Fibroblast of peridontal ligament (primary cell): ENCODE measurements around the gene BLTP2.

Experiments used
- DNase-seq: peaks from one replicate; pipeline ENCODE4 v3.0.0-alpha.2; 2010; ENCODE audit errors: extremely low read depth

The BLTP2 gene

DNA sequence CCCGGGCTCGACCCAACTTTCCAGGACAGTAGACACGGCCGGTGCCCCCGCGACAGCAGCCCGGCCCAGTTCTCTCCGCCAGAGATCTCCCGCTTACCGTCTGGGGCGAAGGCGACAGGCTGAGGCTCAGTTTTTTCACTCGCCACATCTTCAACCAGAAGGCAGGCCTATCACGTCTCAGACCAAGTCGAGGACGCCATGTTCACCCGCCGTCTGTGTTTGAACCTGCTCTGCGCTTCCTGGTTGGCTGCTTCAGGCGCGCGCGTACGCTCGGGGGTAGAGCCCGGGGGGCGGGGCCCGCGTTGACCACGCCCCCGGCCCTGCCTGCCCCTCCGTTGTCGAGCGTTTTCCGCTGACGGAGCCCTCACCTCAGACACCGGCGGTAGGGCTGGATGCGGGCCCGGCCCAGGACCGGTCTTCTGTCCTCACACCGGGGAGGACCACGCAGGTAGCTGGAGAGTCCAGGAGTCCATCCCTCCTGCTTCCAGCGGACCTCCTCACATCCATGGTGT, 46.1 kb downstream of the BLTP2 start, which contains the start of gene SPAG5:
Gene SPAG5 (minus strand): TSS at position 227 of the 512 bp plus-strand sequence. CDS start 79 bp downstream, at position 148.
- peak; percentile 84 for DNase-seq

DNA sequence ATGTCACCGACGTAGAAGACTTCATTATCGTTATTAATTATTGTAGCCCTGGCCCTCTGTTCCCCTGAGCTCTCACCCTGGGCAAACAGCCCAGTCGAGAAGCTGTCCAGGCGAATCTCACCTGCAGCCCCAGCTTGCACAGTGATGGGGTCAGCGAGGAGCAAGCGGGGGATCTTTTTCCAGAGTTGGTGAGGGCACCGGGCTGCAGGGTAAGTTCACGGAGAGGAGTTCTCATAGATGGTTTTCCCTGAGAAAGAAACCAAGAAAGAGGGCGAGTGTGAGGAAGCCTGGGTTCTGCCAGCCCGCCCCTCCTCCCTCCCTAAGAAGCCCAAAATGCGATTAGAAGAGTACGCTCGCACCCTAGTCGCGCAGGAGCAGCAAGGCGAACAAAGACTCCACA, 46.6 kb downstream of the BLTP2 start:
- no peak for DNase-seq

DNA sequence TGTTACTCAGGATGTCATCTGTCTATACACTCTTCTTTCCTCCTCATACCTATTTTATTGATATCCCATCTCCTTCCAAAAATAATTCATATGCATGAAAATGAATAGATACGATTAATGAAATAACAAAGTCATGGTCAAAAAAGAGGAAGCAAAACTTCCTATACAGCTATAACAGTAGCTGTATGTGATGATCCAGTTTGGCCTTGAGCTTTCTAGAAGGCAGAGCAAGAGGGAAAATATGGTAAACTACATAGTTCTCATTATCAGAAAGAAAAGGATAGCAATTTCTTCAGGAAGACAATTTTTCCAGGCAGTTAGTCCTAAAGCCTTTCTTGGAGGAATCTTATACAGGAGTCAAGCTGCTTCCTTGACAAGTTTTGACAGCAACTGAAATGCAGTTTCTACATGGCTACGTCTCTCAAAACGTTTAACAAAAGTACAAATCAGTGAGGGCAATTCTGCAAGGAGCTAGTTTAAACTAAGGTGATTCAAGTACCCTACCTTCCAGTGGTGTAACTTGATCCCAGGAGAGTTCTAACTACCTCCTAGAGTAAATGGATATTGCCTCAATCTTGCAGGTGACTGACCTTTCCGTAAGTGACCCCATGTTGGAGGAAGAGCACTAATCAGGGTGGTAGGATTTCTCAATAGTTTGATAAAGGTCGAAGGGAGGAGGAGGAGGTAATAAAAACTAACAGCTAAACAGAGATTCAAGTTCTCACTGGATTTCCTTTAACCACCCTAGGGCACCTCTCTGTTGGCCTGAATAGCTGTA, 47.2 kb downstream of the BLTP2 start:
- DNase-seq: no peak
